Cardiac muscle cell (in vitro differentiated cells and primary cell): Measurements from ENCODE around the gene RIMBP2. TPM values are rescaled to one million over a fixed set of nuclear protein-coding genes. Genes with fewer than 3 reads are reported as not detected.

Source experiments
- DNase-seq, 2 donors: peaks; one replicate each; pipeline versions ENCODE4 v3.0.0 to v3.0.0-alpha.2; 2010 to 2017; ENCODE audit warnings: low read depth in 1 of 2, low spot score in 1 of 2
- H3K27ac ChIP-seq: fragments of 200-600 bp; sonication (generic); 2 replicates; pipeline ENCODE4 v1.5.1; 2016
- H3K27me3 ChIP-seq: fragments of 200-600 bp; sonication (generic); 2 replicates; pipeline ENCODE4 v1.6.0; 2016; ENCODE audit warnings: control low read depth
- H3K36me3 ChIP-seq: fragments of 200-600 bp; sonication (generic); 2 replicates; pipeline ENCODE4 v1.5.1; 2016; ENCODE audit warnings: control low read depth
- H3K4me1 ChIP-seq: fragments of 200-600 bp; sonication (generic); 2 replicates; pipeline ENCODE4 v1.8.1; 2017; ENCODE audit warnings: low read depth, mild to moderate bottlenecking, mixed run types
- H3K4me3 ChIP-seq: fragments of 200-600 bp; sonication (generic); 2 replicates; pipeline ENCODE4 v1.5.1; 2016; ENCODE audit warnings: mild to moderate bottlenecking
- H3K9me3 ChIP-seq: fragments of 200-600 bp; sonication (generic); 2 replicates; pipeline ENCODE4 v1.5.1; 2017; ENCODE audit warnings: low read depth, mild to moderate bottlenecking, control low read depth
- polyA plus RNA-seq: library from polyadenylated mRNA; unstranded; fragments of >200 nt; fragmentation: Nextera tagmentation; extraction: Ambion mirVana; gene quantifications from 2 replicates; pipeline ENCODE4 v1.2.1, GENCODE V29; 2016
- total RNA-seq: library from RNA; depleted of rRNA; stranded (reverse); fragments of >200 nt; gene quantifications from 2 replicates; pipeline ENCODE4 v1.2.3, GENCODE V29; 2016
- TF ChIP-seq, protein P1 (sequence below): IDR thresholded peaks from 2 replicates; pipeline ENCODE4 v1.5.1; 2012; ENCODE audit warnings: low read depth, mild to moderate bottlenecking, low read length

RIMBP2 gene
- total and polyA plus RNA-seq, 2 experiments from 2014 or later: 2.6 to 10.5 TPM

DNA sequence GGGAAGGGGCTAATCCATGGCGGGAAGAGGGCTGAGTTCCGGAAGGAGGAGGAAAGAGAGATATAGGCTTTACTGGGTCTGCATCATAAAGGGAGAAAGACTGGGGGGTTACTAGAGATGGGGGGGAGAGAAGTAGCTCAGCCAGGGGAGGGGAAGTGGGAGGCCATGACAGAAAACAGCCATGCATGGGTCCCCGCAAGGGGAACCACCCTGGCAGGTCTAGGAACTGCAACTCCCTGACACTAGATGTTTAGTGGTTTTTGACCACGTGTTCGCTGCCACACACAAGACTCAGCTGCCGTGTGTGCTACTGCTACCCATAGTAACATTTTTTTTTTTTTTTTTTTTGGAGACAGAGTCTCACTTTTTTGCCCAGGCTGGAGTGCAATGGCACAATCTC, 145.0 kb downstream of the RIMBP2 start:
- H3K9me3 ChIP-seq: no peaks in the 10 kb centered on the region
- no peak overlapping the region for H3K4me3 ChIP-seq
- no peak overlapping the region for H3K27ac ChIP-seq
- H3K36me3 ChIP-seq: no peaks in the 10 kb centered on the region
- no peak for DNase-seq
- H3K27me3 ChIP-seq: no peaks in the 10 kb centered on the region
- H3K4me1 ChIP-seq: no peaks in the 10 kb centered on the region
- TF ChIP-seq, protein P1, sequence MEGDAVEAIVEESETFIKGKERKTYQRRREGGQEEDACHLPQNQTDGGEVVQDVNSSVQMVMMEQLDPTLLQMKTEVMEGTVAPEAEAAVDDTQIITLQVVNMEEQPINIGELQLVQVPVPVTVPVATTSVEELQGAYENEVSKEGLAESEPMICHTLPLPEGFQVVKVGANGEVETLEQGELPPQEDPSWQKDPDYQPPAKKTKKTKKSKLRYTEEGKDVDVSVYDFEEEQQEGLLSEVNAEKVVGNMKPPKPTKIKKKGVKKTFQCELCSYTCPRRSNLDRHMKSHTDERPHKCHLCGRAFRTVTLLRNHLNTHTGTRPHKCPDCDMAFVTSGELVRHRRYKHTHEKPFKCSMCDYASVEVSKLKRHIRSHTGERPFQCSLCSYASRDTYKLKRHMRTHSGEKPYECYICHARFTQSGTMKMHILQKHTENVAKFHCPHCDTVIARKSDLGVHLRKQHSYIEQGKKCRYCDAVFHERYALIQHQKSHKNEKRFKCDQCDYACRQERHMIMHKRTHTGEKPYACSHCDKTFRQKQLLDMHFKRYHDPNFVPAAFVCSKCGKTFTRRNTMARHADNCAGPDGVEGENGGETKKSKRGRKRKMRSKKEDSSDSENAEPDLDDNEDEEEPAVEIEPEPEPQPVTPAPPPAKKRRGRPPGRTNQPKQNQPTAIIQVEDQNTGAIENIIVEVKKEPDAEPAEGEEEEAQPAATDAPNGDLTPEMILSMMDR: no peak

DNA sequence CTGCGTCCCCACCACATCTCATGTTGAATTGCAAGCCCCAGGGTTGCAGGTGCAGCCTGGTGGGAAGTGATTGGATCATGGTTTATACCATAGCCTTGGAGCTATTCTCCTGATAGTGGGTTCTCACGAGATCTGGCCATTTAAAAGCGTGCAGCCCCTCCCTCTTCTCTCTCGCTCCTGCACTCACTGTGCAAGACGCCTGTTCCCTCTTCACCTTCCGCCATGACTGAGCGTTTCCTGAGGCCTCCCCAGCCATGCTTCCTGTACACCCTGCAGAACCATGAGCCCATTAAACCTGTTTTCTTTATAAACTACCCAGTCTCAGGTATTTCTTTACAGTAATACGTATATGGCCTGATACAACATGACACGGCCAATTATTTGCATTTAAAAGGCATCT, 146.6 kb downstream of the RIMBP2 start:
- no peak overlapping the region for H3K27ac ChIP-seq
- TF ChIP-seq, protein P1: no peak
- no peak overlapping the region for H3K4me3 ChIP-seq
- no peaks in the 10 kb centered on the region for H3K4me1 ChIP-seq
- no peaks in the 10 kb centered on the region for H3K36me3 ChIP-seq
- H3K27me3 ChIP-seq: no peaks in the 10 kb centered on the region
- no peaks in the 10 kb centered on the region for H3K9me3 ChIP-seq
- no peak for DNase-seq

DNA sequence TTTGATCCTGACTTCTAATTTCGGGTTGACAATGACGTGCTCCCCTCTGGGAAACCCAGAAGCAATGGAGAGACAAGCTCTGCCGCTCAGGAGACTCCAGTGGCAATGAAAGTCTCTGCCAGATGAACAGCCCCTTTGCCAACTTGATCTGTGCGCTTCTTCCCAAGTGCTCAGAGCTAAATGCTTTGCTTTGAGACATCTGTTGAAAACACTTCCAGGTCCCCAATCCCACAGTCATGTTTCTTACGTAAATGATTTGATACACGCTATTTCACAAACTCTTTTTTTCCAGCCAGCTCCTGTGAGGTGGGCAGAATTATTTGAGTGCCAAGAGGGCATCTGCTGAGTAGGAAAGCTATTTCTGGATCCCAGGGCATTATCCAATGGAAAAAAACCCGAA, 147.6 kb downstream of the RIMBP2 start:
- H3K4me1 ChIP-seq: no peaks in the 10 kb centered on the region
- DNase-seq: no peak
- H3K4me3 ChIP-seq: no peak overlapping the region
- H3K36me3 ChIP-seq: no peaks in the 10 kb centered on the region
- TF ChIP-seq, protein P1: no peak
- no peaks in the 10 kb centered on the region for H3K27me3 ChIP-seq
- H3K27ac ChIP-seq: no peak overlapping the region
- H3K9me3 ChIP-seq: no peaks in the 10 kb centered on the region

DNA sequence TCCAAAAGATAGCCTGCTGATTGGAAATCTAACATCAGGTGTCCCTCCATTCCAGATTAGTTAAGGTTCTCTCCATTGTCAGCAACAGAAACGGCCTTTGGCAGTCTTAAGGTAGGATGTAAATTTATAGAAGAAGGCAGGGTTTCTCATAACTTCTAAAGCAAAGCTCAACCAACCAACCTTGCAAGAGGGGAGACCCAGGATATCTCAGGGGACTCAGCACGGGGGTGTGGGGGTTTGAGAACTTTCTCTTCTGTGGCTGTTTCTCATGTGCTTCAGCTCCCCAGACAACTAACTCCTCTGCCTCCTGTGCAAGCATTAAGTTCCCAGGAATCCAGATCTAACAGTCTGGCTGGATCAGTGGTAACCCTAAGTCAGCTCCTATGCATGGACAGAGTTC, 148.1 kb downstream of the RIMBP2 start:
- no peak for DNase-seq
- Histone ChIP-seq H3K4me1 (no peaks in the 10 kb centered on the region), H3K9me3 (no peaks in the 10 kb centered on the region), H3K27ac (no peak overlapping the region), H3K4me3 (no peak overlapping the region), H3K36me3 (no peaks in the 10 kb centered on the region), H3K27me3 (no peaks in the 10 kb centered on the region)
- TF ChIP-seq, protein P1: no peak

DNA sequence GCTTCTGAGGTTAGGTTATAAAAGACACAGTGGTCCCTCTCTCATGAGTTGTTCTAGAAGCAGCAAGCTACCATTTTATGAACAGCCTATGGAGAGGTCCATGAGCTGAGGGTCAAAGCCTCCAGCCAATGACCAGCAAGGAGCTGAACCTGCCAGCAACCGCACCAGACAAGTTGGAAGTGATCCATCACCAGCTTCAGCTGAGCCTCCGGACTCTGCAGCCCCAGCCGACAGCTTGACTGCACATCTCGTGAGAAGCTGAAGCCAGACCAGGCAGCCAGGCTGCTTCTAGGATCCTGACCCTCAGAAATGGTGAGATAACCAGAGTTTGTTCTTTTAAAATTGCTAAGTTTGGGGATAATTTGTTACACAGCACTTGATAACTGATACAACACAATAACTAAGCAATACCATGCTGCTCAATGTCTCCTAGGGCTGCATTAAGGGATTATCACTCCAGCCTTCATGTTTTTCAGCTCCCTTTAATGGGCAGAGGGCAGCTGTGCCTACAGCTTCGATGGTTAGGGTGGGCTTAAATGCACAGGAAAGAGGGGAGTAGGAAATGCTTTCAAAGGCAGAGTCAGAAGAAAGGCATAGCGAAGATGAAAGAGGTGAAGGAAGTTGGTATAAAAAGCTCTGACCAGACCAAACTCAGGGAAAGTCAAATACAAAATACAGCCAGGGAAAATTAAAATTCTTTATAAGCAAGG, 149.5 kb downstream of the RIMBP2 start:
- Histone ChIP-seq H3K4me3 (no peak overlapping the region), H3K9me3 (no peaks in the 10 kb centered on the region), H3K27ac (no peak overlapping the region), H3K4me1 (no peaks in the 10 kb centered on the region), H3K36me3 (no peaks in the 10 kb centered on the region), H3K27me3 (no peaks in the 10 kb centered on the region)
- DNase-seq: no peak
- TF ChIP-seq, protein P1: no peak
